ENCODE measurements around the gene SYCE1.

DNA sequence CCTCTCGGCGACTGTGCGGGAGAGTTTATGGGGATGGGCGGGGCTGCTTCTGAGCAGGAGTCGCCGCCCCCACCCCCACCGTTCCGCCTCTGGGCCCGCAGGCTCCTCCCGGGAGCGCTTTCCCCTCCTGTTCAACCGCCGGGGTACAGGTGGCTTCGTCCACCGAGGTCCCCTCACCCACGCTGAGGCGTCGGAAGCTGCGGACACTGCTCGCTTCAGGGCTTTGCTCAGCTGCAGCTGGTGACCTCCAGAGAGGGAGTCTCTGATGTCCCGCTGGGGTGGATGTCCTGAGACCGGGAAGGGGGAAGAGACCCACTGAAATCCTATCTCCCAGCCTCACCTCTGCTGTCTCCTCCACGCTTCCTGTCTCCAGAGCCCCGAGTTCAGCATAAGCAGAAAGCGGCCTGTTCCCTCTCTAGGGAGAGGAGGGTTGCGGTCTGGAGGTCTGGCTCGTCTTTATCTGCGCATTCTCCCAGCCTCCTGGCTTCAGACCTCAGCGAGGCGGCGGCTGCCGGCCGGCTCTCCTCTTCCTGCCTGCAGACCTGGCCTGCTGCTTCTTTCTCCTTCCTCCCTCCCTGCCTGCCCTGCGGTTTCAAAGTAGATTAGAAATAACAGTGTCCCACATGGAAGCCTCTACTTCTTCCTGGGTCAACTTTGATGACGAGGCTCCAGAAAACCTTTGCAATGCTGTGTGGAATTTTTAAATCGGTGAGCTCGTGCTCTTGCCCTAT lies 36.4 kb downstream of the SYCE1 start:
- TF ChIP-seq, protein P1, sequence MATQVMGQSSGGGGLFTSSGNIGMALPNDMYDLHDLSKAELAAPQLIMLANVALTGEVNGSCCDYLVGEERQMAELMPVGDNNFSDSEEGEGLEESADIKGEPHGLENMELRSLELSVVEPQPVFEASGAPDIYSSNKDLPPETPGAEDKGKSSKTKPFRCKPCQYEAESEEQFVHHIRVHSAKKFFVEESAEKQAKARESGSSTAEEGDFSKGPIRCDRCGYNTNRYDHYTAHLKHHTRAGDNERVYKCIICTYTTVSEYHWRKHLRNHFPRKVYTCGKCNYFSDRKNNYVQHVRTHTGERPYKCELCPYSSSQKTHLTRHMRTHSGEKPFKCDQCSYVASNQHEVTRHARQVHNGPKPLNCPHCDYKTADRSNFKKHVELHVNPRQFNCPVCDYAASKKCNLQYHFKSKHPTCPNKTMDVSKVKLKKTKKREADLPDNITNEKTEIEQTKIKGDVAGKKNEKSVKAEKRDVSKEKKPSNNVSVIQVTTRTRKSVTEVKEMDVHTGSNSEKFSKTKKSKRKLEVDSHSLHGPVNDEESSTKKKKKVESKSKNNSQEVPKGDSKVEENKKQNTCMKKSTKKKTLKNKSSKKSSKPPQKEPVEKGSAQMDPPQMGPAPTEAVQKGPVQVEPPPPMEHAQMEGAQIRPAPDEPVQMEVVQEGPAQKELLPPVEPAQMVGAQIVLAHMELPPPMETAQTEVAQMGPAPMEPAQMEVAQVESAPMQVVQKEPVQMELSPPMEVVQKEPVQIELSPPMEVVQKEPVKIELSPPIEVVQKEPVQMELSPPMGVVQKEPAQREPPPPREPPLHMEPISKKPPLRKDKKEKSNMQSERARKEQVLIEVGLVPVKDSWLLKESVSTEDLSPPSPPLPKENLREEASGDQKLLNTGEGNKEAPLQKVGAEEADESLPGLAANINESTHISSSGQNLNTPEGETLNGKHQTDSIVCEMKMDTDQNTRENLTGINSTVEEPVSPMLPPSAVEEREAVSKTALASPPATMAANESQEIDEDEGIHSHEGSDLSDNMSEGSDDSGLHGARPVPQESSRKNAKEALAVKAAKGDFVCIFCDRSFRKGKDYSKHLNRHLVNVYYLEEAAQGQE (IDR thresholded peaks at IDR 0.05; ENCODE audit: insufficient read depth in 1 of 2, low read depth in 2 of 2, low read length in 2 of 2): no peak
- TF ChIP-seq TAF1 (IDR thresholded peaks at IDR 0.05; ENCODE audit: borderline replicate concordance, insufficient read depth, low read length) (no peak), POLR2AphosphoS5 (IDR thresholded peaks at IDR 0.05; ENCODE audit: low read depth, low read length) (no peak), SIN3A (IDR thresholded peaks at IDR 0.05; ENCODE audit: borderline replicate concordance, insufficient read depth, low read length) (no peak)
